Hypothalamus (tissue), 51 donors: Measurements from ENCODE around the gene HYDIN.

ENCODE experiments used
- DNase-seq, 51 donors: peaks; one replicate each; lab custom pipeline; 2025; lab: John Stamatoyannopoulos, UW

Gene HYDIN

DNA sequence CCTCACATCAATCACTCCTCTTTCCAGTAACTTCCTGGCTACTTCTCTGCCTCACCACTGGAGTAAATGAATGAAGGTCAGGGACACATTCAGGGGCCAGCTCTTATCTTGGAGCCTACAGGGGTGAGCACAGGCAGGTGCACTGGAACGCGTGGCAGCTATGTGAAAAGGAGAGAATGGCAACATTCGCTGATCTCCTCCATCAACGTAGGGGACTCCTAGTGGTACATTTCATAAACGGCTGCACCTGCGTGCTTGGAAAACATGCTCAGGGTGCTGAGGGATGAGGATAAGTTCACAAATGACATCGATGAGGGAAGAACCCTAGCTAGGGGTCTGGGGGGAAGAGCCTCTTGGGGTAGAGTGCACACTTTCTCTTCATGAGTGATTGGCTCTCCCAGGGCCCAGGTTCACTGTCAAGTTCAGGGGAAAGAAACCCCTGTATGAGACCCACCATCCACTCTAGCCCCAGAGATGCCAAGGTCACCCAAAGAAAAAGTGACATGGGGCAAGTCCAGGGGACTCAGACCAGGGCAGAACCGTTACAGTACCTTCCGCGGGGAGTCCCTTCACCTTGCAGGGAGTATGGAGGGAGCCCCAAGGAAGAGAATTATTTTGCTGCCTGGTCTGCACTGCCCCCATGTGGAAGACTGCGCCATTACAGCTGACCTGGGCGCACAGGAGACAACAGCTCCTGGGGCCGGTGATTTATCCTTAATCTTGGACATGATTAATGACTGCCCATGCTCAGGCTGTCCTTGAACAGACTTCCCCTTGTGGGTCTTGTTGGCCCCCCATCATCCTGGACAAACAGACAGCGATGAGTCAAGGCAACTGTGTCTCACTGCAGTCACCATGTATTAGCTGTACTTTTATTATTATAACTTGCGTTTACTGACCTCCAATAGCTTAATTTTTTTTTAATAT, 459.6 kb downstream of the HYDIN start:
- peak in 42 of 51 donors; percentile 17 to 74 (median 50) for DNase-seq

GRCh38 chr16:70770291-70770625, 460.3 kb downstream of the HYDIN start:
- no peak for DNase-seq

- DNase-seq: no peak
These were observed 460.8 kb downstream of the HYDIN start for GRCh38 chr16:70769761-70770160.

DNA sequence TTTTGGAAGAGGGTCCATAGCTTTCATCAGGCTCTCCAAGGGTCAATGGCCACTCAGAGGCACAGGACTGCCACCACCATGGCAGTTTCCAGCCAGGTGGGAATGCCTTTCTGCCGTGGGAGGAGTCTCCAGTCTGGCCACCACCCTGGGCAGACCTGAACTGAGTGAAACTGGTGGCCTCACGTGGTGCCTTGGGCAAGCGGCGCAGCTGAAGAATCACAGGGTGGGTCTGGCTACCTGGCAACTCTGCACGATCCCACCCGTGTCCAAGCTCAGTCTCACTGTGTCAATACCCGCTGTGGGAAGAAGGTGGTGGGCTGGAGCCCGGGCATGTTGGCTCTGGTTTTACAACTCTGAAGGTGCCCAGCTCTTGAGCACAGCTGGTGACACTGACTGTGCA, 461.4 kb downstream of the HYDIN start:
- DNase-seq: no peak

GRCh38 chr16:70768203-70768580, 462.3 kb downstream of the HYDIN start:
- DNase-seq: no peak

DNA sequence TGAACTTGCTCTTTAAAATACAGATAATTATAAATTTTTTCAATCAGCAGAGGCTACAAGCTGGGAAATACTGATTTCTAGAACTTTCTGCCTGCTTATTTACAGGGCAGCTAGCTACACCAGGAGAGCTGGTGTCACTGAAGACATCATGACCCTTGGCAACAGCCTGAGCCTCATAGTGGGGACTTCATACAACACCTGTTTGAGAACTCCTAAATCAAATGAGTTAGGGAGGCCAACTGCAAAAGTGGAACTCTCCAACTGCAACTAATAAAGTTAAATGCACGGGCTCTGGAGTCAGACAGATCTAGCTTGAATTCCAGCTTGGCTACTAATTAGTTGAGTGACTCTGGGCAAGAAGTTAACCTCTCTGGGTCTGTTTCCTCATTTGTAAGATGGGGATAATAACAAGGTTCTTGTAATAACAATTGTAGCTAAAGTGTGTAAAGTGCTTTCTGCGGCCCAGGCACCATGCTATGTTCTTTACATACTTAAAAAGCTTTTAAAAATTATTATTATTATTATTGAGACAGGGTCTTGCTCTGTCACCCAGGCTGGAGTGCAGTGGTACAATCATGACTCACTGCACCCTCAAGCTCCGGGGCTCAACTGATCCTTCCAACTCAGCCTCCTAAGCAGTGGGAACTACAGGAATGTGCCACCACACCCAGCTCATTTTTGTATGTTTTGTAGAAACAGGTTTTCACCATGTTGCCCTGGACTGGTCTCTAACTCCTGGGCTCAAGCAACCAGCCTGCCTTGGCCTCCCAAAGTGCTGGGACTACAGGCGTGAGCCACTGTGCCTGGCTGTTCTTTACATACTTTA, 462.9 kb downstream of the HYDIN start:
- no peak for DNase-seq

GRCh38 chr16:70766658-70767057, 463.9 kb downstream of the HYDIN start:
- DNase-seq: no peak

GRCh38 chr16:70766176-70766575, 464.3 kb downstream of the HYDIN start:
- no peak for DNase-seq

- no peak for DNase-seq
These were observed 465.0 kb downstream of the HYDIN start for GRCh38 chr16:70765491-70765890.

- no peak for DNase-seq
These were observed 465.9 kb downstream of the HYDIN start for GRCh38 chr16:70764632-70765031.

- DNase-seq: no peak
These were observed 470.3 kb downstream of the HYDIN start for GRCh38 chr16:70760221-70760620.

DNA sequence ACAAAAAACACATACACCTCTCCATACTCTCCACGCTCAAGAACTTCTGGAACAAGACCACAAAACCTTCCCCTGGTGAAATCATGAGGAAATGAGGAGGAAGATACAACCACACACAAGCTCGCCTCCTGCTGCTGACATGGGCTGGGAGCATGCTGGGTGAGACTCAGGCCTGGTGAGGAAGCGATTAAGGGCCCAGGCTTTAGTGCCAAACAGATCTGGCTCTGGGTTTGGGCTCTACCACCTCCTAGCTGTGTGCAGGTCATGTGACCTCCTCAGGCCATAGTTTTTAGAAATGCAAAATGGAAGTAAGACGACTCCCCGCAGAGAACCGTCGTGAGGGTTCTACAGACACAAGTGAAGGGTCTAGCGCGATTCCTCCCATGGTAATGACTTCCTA, 470.9 kb downstream of the HYDIN start:
- no peak for DNase-seq

DNA sequence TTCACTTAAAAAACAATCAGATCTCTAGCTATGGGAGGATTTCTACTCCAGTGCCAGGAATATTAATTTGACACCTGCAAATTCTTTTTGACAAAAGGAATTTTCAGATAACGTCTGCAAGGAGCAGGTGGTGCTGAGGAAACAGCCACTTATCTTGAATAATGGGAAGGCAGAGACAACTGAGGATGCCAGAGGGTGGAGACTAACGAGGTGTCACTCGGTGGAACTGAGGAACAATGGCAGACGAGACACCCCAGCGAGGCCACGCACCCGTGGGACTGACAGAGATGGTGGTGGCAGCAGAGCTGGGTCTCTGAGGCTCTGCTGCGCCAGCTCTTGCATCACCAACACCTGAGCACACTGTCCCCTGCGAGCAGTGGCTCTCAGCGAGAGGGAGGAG, 471.7 kb downstream of the HYDIN start:
- no peak for DNase-seq
